ENCODE results near the gene ROGDI. TPM values are rescaled to one million over a fixed set of nuclear protein-coding genes. Genes with fewer than 3 reads are reported as not detected.

ROGDI gene
- total and polyA plus RNA-seq, 9 of the 15 experiments (the other 6 are each of a cell fraction or from before 2014, with no cell fraction given), result 0.97 to 37.3 (median 16.5) TPM

- TF ChIP-seq ZBTB12 (CRISPR knock-in tag; IDR thresholded peaks at IDR 0.05), result peak; percentile 91
- TF ChIP-seq CCAR2 (IDR thresholded peaks at IDR 0.05; ENCODE audit: low read depth, low read length), result no peak
- TF ChIP-seq MBD1 (CRISPR knock-in tag; IDR thresholded peaks at IDR 0.05), result no peak
- TF ChIP-seq HDAC6 (IDR thresholded peaks at IDR 0.05; ENCODE audit: low read depth, low read length), result no peak
- no peak for TF ChIP-seq ZNF431 (CRISPR knock-in tag; IDR thresholded peaks at IDR 0.05)
- no peak for TF ChIP-seq POU5F1 (IDR thresholded peaks at IDR 0.05; ENCODE audit: borderline replicate concordance, low read depth, low read length, partially characterized antibody)
- no peak for TF ChIP-seq MED1 (CRISPR knock-in tag; IDR thresholded peaks at IDR 0.05; ENCODE audit: borderline replicate concordance)
- TF ChIP-seq EP400 (IDR thresholded peaks at IDR 0.05), result peak; percentile 77; the same call in 1 of the 2 replicates
- TF ChIP-seq USF2 (CRISPR knock-in tag; IDR thresholded peaks at IDR 0.05), result peak; percentile 99
- TF ChIP-seq THRA (IDR thresholded peaks at IDR 0.05), result no peak
- TF ChIP-seq RAD21 (CRISPR knock-in tag; conservative IDR thresholded peaks at IDR 0.05 in 1 of 2, IDR thresholded peaks at IDR 0.05 in 1 of 2), result no peak
- TF ChIP-seq NCOA4 (IDR thresholded peaks at IDR 0.05; ENCODE audit: partially characterized antibody), result no peak
- no peak for TF ChIP-seq ERF (CRISPR knock-in tag; IDR thresholded peaks at IDR 0.05)
- TF ChIP-seq SRSF3 (IDR thresholded peaks at IDR 0.05; ENCODE audit: insufficient read depth, low read length), result no peak
- TF ChIP-seq MEIS2 (IDR thresholded peaks at IDR 0.05; ENCODE audit: partially characterized antibody), result peak; percentile 55
- TF ChIP-seq NFYB (IDR thresholded peaks at IDR 0.05; ENCODE audit: extremely low read depth, insufficient read length), result peak; percentile 98
- peak; percentile 71 for TF ChIP-seq CHD2 (IDR thresholded peaks at IDR 0.05; ENCODE audit: low read depth, low read length)
- TF ChIP-seq FOXK1 (CRISPR knock-in tag; IDR thresholded peaks at IDR 0.05; ENCODE audit: borderline replicate concordance), result no peak
- TF ChIP-seq SRSF7 (optimal IDR thresholded peaks at IDR 0.05; ENCODE audit: low read depth, low read length), result no peak
- peak; percentile 44 for TF ChIP-seq GABPA (tag; conservative IDR thresholded peaks at IDR 0.05; ENCODE audit: low read depth)
- peak; percentile 58; the same call in 1 of the 2 replicates for TF ChIP-seq JUNB (CRISPR knock-in tag; conservative IDR thresholded peaks at IDR 0.05)
- TF ChIP-seq ZZZ3 (IDR thresholded peaks at IDR 0.05), result no peak
- no peak for TF ChIP-seq ZNF79 (CRISPR knock-in tag; IDR thresholded peaks at IDR 0.05; ENCODE audit: low read depth)
These were observed 44.7 kb upstream of the ROGDI start, which contains the start of the genes GLYR1 and UBN1 (continued) for GRCh38 chr16:4846901-4847773.

Data from K562 (cell line).